SK-N-SH treated with all-trans-retinoic acid at 6 μM for 48 hours (cell line): ENCODE data around the gene NINJ1.

Source experiments
- ATAC-seq: fragments of 200-7000 bp; cut with Tn5 transposase; 3 replicates; pipeline ENCODE4 v1.9.1; 2020; ENCODE audit warnings: mild to moderate bottlenecking, moderate library complexity
- GLIS3 ChIP-seq: fragments of 250-450 bp; sonication (Bioruptor Pico); IDR thresholded peaks from 2 replicates; pipeline ENCODE4 v1.5.0; 2020; ENCODE audit warnings: mild to moderate bottlenecking, moderate library complexity
- ISL1 ChIP-seq: fragments of 250-450 bp; sonication (Bioruptor Pico); IDR thresholded peaks from 2 replicates; pipeline ENCODE4 v2.1.2; 2022; ENCODE audit warnings: mild to moderate bottlenecking, moderate library complexity
- OSR1 ChIP-seq: fragments of 250-450 bp; sonication (Bioruptor Pico); IDR thresholded peaks from 2 replicates; pipeline ENCODE4 v1.8.0; 2022; ENCODE audit warnings: moderate library complexity, mild to moderate bottlenecking, inconsistent platforms
- RARB ChIP-seq: fragments of 250-450 bp; sonication (Bioruptor Pico); IDR thresholded peaks from 2 replicates; pipeline ENCODE4 v1.8.0; 2021; ENCODE audit warnings: mild to moderate bottlenecking, moderate library complexity
- SNAI2 ChIP-seq: fragments of 250-450 bp; sonication (Bioruptor Pico); IDR thresholded peaks from 2 replicates; pipeline ENCODE4 v1.5.0; 2020; ENCODE audit warnings: mild to moderate bottlenecking, moderate library complexity
- TOX ChIP-seq: fragments of 250-450 bp; sonication (Bioruptor Pico); IDR thresholded peaks from 2 replicates; pipeline ENCODE4 v1.8.0; 2021; ENCODE audit warnings: mild to moderate bottlenecking, moderate library complexity, borderline replicate concordance
- TSHZ2 ChIP-seq: fragments of 250-450 bp; sonication (Bioruptor Pico); IDR thresholded peaks from 2 replicates; pipeline ENCODE4 v1.5.0; 2020; ENCODE audit warnings: mild to moderate bottlenecking, moderate library complexity
- ZC3H10 ChIP-seq: fragments of 250-450 bp; sonication (Bioruptor Pico); IDR thresholded peaks from 2 replicates; pipeline ENCODE4 v1.5.1; 2021; ENCODE audit warnings: mild to moderate bottlenecking, moderate library complexity
- ZFP3 ChIP-seq: fragments of 250-450 bp; sonication (Bioruptor Pico); IDR thresholded peaks from 2 replicates; pipeline ENCODE4 v1.5.0; 2020; ENCODE audit warnings: mild to moderate bottlenecking, moderate library complexity
- ZFP30 ChIP-seq: fragments of 450-650 bp; formaldehyde crosslinking; IDR thresholded peaks from 2 replicates; pipeline ENCODE4 v1.5.0; 2022; ENCODE audit warnings: mild to moderate bottlenecking, moderate library complexity
- ZNF8 ChIP-seq: fragments of 450-650 bp; formaldehyde crosslinking; IDR thresholded peaks from 2 replicates; pipeline ENCODE4 v1.5.0; 2020; ENCODE audit warnings: mild to moderate bottlenecking, moderate library complexity
- TF ChIP-seq, protein P1 (sequence below): fragments of 250-450 bp; sonication (Bioruptor Pico); IDR thresholded peaks from 2 replicates; pipeline ENCODE4 v1.5.1; 2021; ENCODE audit warnings: mild to moderate bottlenecking, moderate library complexity

The NINJ1 gene

GRCh38 chr9:93172666-93173364, 38.8 kb upstream of the NINJ1 start:
- TF ChIP-seq TSHZ2 (CRISPR knock-in tag), result no peak
- TF ChIP-seq, all 23 proteins: peak for 0
- ATAC-seq, result no peak

DNA sequence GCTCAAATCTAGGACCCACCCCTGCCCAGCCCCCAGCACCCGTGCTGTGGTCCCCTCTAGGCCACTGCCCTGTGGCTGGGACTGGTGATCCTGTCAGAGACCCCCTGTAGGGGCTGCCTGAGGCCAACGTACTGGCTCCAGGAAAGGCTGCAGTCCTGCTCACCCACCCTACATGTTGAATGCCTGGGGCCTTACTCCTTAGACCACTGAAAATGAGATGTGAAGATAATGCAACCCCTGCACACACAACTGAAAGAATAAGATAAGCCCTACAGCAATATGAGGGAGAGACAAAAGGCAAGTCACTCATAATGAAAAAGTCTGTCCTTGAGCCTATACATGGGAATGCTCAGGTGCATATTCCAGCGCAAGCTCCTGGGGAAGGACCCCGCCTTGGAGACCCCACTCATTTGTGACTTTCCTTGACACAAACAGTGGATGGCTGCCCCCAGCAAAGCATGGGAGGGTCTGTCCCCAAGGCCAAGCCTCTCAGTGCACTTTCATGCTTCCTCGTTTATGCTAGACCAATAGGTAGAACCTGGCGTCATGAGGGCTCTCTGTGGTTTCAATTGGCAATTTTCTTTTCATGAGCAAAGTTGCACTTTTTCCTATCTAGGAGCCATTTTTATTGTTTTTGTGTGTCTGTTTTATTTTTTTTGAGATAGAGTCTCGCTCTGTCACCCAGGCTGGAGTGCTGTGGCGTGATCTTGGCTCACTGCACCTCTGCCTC, 37.4 kb upstream of the NINJ1 start:
- TF ChIP-seq TSHZ2 (CRISPR knock-in tag) (no peak), SNAI2 (CRISPR knock-in tag) (no peak), ZNF8 (CRISPR knock-in tag) (no peak), ZC3H10 (CRISPR knock-in tag) (no peak), ISL1 (CRISPR knock-in tag) (no peak), GLIS3 (CRISPR knock-in tag) (no peak), ZFP3 (CRISPR knock-in tag) (no peak)
- no peak for ATAC-seq

DNA sequence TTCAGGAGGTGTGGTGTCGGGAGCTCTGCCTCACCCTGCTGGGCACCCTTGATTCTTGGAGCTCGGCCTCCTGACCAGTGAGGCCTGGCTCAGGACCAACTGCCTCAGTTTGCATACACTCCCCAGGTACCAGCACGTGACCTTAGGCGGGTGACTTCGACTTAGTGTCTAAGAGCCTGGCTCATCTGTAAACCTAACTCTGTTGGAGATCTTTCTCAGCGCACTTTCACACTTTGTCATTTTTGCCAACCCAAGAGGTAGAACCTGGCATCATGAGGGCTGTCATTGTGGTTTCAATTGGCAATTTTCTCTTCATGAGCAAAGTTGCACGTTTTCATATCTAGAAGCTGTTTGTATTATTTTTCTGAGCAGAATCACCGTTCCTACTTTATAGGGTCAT, 36.5 kb upstream of the NINJ1 start:
- TF ChIP-seq OSR1 (CRISPR knock-in tag), result no peak
- TF ChIP-seq, protein P1, sequence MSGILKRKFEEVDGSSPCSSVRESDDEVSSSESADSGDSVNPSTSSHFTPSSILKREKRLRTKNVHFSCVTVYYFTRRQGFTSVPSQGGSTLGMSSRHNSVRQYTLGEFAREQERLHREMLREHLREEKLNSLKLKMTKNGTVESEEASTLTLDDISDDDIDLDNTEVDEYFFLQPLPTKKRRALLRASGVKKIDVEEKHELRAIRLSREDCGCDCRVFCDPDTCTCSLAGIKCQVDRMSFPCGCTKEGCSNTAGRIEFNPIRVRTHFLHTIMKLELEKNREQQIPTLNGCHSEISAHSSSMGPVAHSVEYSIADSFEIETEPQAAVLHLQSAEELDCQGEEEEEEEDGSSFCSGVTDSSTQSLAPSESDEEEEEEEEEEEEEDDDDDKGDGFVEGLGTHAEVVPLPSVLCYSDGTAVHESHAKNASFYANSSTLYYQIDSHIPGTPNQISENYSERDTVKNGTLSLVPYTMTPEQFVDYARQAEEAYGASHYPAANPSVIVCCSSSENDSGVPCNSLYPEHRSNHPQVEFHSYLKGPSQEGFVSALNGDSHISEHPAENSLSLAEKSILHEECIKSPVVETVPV (CRISPR knock-in tag), result no peak
- no peak for TF ChIP-seq RARB
- ATAC-seq, result no peak

DNA sequence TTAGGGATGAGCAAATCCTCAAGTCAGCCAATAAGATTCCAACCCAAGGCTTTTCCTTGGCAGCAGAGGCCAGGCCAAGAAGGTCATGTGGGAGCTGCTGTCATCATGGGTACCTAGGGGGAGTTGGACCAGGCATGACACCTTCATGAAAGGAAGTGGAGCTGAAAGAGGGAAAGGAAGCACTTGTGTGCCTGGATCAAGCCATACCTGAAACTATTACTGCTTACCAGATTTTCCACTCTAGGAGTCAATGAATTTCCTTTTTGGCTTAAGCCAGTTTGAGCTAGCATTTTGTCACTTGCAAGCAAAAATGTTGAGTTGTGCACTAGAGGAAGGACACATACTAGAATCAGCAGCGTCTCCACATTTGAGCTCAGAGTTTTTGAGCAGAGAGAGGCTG, 35.4 kb upstream of the NINJ1 start:
- no peak for TF ChIP-seq ZFP3 (CRISPR knock-in tag)
- TF ChIP-seq TOX (CRISPR knock-in tag), result no peak
- TF ChIP-seq, protein P1 (CRISPR knock-in tag), result no peak
- no peak for TF ChIP-seq TSHZ2 (CRISPR knock-in tag)
- no peak for TF ChIP-seq ZFP30 (CRISPR knock-in tag)
- ATAC-seq, result no peak
